ENCODE data around the gene GADD45G. TPM values are rescaled to one million over a fixed set of nuclear protein-coding genes. Genes with fewer than 3 reads are reported as not detected.

GADD45G gene
- total RNA-seq, 1 experiment from 2014 or later = 0.39 TPM

DNA sequence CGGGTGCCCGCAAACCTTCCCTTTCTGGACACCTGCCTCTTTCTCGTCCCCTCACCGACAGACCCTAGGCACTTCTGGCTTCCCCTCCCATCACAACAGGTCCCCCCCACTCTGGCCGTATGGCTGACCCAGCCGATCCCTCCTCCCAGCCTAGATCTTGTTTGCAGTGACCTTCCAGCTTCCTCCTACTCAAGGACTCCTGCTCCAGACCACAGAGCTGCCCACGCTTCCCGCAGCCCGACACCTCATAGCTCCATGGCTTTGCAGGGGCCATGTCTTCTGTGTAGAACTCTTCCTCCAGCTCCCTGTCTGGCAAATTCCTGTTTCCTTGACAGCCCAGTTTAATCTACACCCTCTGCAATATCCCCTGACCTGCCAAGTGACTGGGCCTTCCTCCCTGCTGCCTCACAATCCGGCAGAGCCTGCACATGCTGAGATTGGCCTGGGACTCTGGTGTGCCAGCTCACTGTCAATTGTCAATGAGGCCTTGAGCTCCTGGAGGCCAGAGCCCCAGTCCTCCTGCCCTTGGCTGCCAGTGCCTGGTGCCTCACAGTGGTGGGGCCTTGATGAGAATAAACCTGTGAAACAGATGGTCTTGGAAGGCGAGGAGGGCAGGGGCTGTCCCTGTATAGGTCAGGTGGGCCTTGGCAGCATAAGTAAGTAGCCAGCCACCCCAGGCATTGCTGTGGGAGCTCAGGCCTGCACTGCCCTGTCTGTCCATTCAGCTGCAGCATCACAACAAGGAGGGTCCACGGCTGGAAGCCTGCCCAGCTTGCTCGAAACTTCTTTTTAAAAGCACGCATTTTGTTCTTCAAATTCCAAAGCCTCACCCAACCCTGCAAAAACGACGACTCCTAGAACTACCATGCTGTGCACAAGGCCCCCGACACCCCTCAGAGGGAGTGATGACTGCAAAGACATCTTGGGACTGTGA is 50.5 kb downstream of the GADD45G start:
- intact Hi-C loops (cut with micrococcal nuclease; ENCODE audit: unreplicated experiment) = no loop called here
- ChIA-PET CTCF (no interaction called here), POLR2A (ENCODE audit: low non-redundant PET) (no interaction called here)
- DNase-seq (ENCODE audit: low spot score) = no peak
- no peak overlapping the region for H3K27ac ChIP-seq (ENCODE audit: low read depth, low read length, poor library complexity, severe bottlenecking)
- H3K4me3 ChIP-seq (ENCODE audit: low read depth, low read length, poor library complexity, severe bottlenecking) = no peak overlapping the region
- no peaks in the 10 kb centered on the region for H3K27me3 ChIP-seq (replicated peaks; ENCODE audit: insufficient read depth, low read depth, low read length, poor library complexity)
- H3K9me3 ChIP-seq (ENCODE audit: low read depth, low read length, poor library complexity, severe bottlenecking) = no peaks in the 10 kb centered on the region
- TF ChIP-seq, protein P1, sequence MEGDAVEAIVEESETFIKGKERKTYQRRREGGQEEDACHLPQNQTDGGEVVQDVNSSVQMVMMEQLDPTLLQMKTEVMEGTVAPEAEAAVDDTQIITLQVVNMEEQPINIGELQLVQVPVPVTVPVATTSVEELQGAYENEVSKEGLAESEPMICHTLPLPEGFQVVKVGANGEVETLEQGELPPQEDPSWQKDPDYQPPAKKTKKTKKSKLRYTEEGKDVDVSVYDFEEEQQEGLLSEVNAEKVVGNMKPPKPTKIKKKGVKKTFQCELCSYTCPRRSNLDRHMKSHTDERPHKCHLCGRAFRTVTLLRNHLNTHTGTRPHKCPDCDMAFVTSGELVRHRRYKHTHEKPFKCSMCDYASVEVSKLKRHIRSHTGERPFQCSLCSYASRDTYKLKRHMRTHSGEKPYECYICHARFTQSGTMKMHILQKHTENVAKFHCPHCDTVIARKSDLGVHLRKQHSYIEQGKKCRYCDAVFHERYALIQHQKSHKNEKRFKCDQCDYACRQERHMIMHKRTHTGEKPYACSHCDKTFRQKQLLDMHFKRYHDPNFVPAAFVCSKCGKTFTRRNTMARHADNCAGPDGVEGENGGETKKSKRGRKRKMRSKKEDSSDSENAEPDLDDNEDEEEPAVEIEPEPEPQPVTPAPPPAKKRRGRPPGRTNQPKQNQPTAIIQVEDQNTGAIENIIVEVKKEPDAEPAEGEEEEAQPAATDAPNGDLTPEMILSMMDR (conservative IDR thresholded peaks at IDR 0.05; ENCODE audit: low read depth, low read length) = no peak
- TF ChIP-seq EZH2 (IDR thresholded peaks at IDR 0.05; ENCODE audit: borderline replicate concordance, low read depth, low read length, poor library complexity, severe bottlenecking) = no peak
- H3K36me3 ChIP-seq (ENCODE audit: insufficient read depth, low read length, poor library complexity, severe bottlenecking) = no peaks in the 10 kb centered on the region
- BruUV-seq (replicated peaks) = no TSS peak
- no peaks in the 10 kb centered on the region for H3K4me1 ChIP-seq (ENCODE audit: insufficient read depth, low read length, poor library complexity, severe bottlenecking)

Other genes with a start within 250 kb of the GADD45G start
- gene SEMA4D, start 106.9 kb upstream of the GADD45G start, total RNA-seq (2021) = 14.2 and 16.7 TPM in 2 replicates

Measured in A673 (cell line).